HTR-8/SVneo (cell line): ENCODE data around the gene GRK1.
A peak's percentile ranks its signal among the peaks of the same experiment; 100 is the strongest.

Experiments
- DNase-seq: peaks from one replicate; pipeline ENCODE4 v3.0.0; 2011; ENCODE audit warnings: low spot score, mixed read lengths; ENCODE audit not compliant: insufficient read length
- FAIRE-seq: peaks from 2 replicates; lab custom pipeline; 2011; peaks lifted over from hg19 to GRCh38; lab: Jason Lieb, UNC

The GRK1 gene

GRCh38 chr13:113786262-113786841 is 119.3 kb downstream of the GRK1 start:
- FAIRE-seq (peak; percentile 98), DNase-seq (peak; percentile 29)
